MM.1S (cell line): Measurements from ENCODE around the gene NRAP.

ENCODE experiments used
- DNase-seq: peaks from one replicate; pipeline ENCODE4 v3.0.0-alpha.2; 2015
- H2AFZ ChIP-seq: fragments of 300-600 bp; sonication (generic); 2 replicates; pipeline ENCODE4 v1.6.0; 2016; ENCODE audit warnings: antibody characterized with exemption, low read length
- H3F3A ChIP-seq: fragments of 300-600 bp; sonication (generic); 2 replicates; pipeline ENCODE4 v1.6.1; 2016; ENCODE audit warnings: mild to moderate bottlenecking, antibody characterized with exemption, low read length, moderate library complexity, mixed read lengths; ENCODE audit not compliant: insufficient read depth
- H3K27ac ChIP-seq: fragments of 300-600 bp; sonication (generic); 2 replicates; pipeline ENCODE4 v1.5.1; 2016; ENCODE audit warnings: mild to moderate bottlenecking, low read length
- H3K27me3 ChIP-seq: fragments of 300-600 bp; sonication (generic); replicated peaks from 2 replicates; pipeline ENCODE4 v1.6.0; 2016; ENCODE audit warnings: low read length; ENCODE audit not compliant: insufficient read depth
- H3K36me3 ChIP-seq: fragments of 300-600 bp; sonication (generic); replicated peaks from 2 replicates; pipeline ENCODE4 v1.6.1; 2016; ENCODE audit warnings: mild to moderate bottlenecking, low read length, mixed read lengths; ENCODE audit not compliant: insufficient read depth
- H3K4me1 ChIP-seq: fragments of 300-600 bp; sonication (generic); 2 replicates; pipeline ENCODE4 v1.6.1; 2016; ENCODE audit warnings: low read length, mixed read lengths
- H3K4me2 ChIP-seq: fragments of 300-600 bp; sonication (generic); 2 replicates; pipeline ENCODE4 v1.6.0; 2016; ENCODE audit warnings: low read depth, low read length
- H3K4me3 ChIP-seq: fragments of 300-600 bp; sonication (generic); 2 replicates; pipeline ENCODE4 v1.5.1; 2016; ENCODE audit warnings: low read length, mixed read lengths
- H3K79me2 ChIP-seq: fragments of 300-600 bp; sonication (generic); 2 replicates; pipeline ENCODE4 v1.6.1; 2016; ENCODE audit warnings: mixed run types, low read length, mixed read lengths
- H3K9ac ChIP-seq: fragments of 300-600 bp; sonication (generic); 2 replicates; pipeline ENCODE4 v1.6.1; 2016; ENCODE audit warnings: low read length, mixed read lengths
- H3K9me2 ChIP-seq: fragments of 300-600 bp; sonication (generic); replicated peaks from 2 replicates; pipeline ENCODE4 v1.6.1; 2016; ENCODE audit warnings: mild to moderate bottlenecking, low read length, mixed read lengths; ENCODE audit not compliant: insufficient read depth
- H3K9me3 ChIP-seq: fragments of 300-600 bp; sonication (generic); replicated peaks from 2 replicates; pipeline ENCODE4 v1.6.1; 2016; ENCODE audit warnings: mild to moderate bottlenecking, low read length, mixed read lengths; ENCODE audit not compliant: insufficient read depth
- H4K20me1 ChIP-seq: fragments of 300-600 bp; sonication (generic); 2 replicates; pipeline ENCODE4 v1.6.1; 2016; ENCODE audit warnings: mild to moderate bottlenecking, low read length, moderate library complexity, mixed read lengths; ENCODE audit not compliant: insufficient read depth
- CTCF ChIP-seq: fragments of 300-600 bp; sonication (generic); IDR thresholded peaks from 2 replicates; pipeline ENCODE4 v1.5.1; 2016; ENCODE audit warnings: antibody characterized with exemption, low read length, mixed read lengths
- EZH2 ChIP-seq: fragments of 300-600 bp; sonication (generic); optimal IDR thresholded peaks from 2 replicates; pipeline ENCODE3; 2017; ENCODE audit warnings: low read depth, mild to moderate bottlenecking, antibody characterized with exemption, low read length, mixed read lengths
- EZH2phosphoT487 ChIP-seq: fragments of 300-600 bp; sonication (generic); IDR thresholded peaks from 2 replicates; pipeline ENCODE4 v1.6.1; 2018; ENCODE audit warnings: antibody characterized with exemption, low read length

The NRAP gene

GRCh38 chr10:113603057-113603777 is 60.6 kb downstream of the NRAP start:
- H3K27ac ChIP-seq = no peak overlapping the region
- H3K4me1 ChIP-seq = no peaks in the 10 kb centered on the region
- H3K4me2 ChIP-seq = no peak overlapping the region
- no peaks in the 10 kb centered on the region for H3K9me2 ChIP-seq
- no peaks in the 10 kb centered on the region for H3F3A ChIP-seq
- no peak overlapping the region for H2AFZ ChIP-seq
- no peaks in the 10 kb centered on the region for H3K36me3 ChIP-seq
- H3K79me2 ChIP-seq = no peaks in the 10 kb centered on the region
- no peaks in the 10 kb centered on the region for H4K20me1 ChIP-seq
- no peak for TF ChIP-seq EZH2phosphoT487
- no peak overlapping the region for H3K9ac ChIP-seq
- H3K9me3 ChIP-seq = no peaks in the 10 kb centered on the region
- no peak for DNase-seq
- H3K27me3 ChIP-seq = no peaks in the 10 kb centered on the region
- H3K4me3 ChIP-seq = no peak overlapping the region

- no peak overlapping the region for H2AFZ ChIP-seq
- H3K4me3 ChIP-seq = no peak overlapping the region
- H3K4me2 ChIP-seq = no peak overlapping the region
- no peak overlapping the region for H3K9ac ChIP-seq
- no peaks in the 10 kb centered on the region for H3K4me1 ChIP-seq
- no peaks in the 10 kb centered on the region for H3K9me3 ChIP-seq
- no peaks in the 10 kb centered on the region for H3K36me3 ChIP-seq
- no peaks in the 10 kb centered on the region for H3K79me2 ChIP-seq
- no peaks in the 10 kb centered on the region for H4K20me1 ChIP-seq
- DNase-seq = no peak
- H3K27ac ChIP-seq = no peak overlapping the region
- no peaks in the 10 kb centered on the region for H3K27me3 ChIP-seq
- TF ChIP-seq CTCF (no peak), EZH2phosphoT487 (no peak), EZH2 (no peak)
- H3F3A ChIP-seq = no peaks in the 10 kb centered on the region
- H3K9me2 ChIP-seq = no peaks in the 10 kb centered on the region
Observed at GRCh38 chr10:113600569-113600968, 63.3 kb downstream of the NRAP start.

GRCh38 chr10:113594652-113595051 is 69.2 kb downstream of the NRAP start:
- H3K9me2 ChIP-seq = no peaks in the 10 kb centered on the region
- no peaks in the 10 kb centered on the region for H3K27me3 ChIP-seq
- H3K9me3 ChIP-seq = no peaks in the 10 kb centered on the region
- no peaks in the 10 kb centered on the region for H3K79me2 ChIP-seq
- no peak overlapping the region for H2AFZ ChIP-seq
- H3K4me1 ChIP-seq = no peaks in the 10 kb centered on the region
- TF ChIP-seq EZH2 (no peak), CTCF (no peak), EZH2phosphoT487 (no peak)
- H3K27ac ChIP-seq = no peak overlapping the region
- no peaks in the 10 kb centered on the region for H4K20me1 ChIP-seq
- no peak overlapping the region for H3K4me3 ChIP-seq
- no peaks in the 10 kb centered on the region for H3K36me3 ChIP-seq
- no peak overlapping the region for H3K9ac ChIP-seq
- H3K4me2 ChIP-seq = no peak overlapping the region
- H3F3A ChIP-seq = no peaks in the 10 kb centered on the region
- DNase-seq = no peak

- H3K4me1 ChIP-seq = no peaks in the 10 kb centered on the region
- no peaks in the 10 kb centered on the region for H3K9me3 ChIP-seq
- no peak for DNase-seq
- TF ChIP-seq CTCF (no peak), EZH2 (no peak), EZH2phosphoT487 (no peak)
- H3K4me2 ChIP-seq = no peak overlapping the region
- no peaks in the 10 kb centered on the region for H3K9me2 ChIP-seq
- H3K4me3 ChIP-seq = no peak overlapping the region
- H3K36me3 ChIP-seq = no peaks in the 10 kb centered on the region
- H2AFZ ChIP-seq = no peak overlapping the region
- H3K79me2 ChIP-seq = no peaks in the 10 kb centered on the region
- no peaks in the 10 kb centered on the region for H4K20me1 ChIP-seq
- H3K27me3 ChIP-seq = no peaks in the 10 kb centered on the region
- H3K27ac ChIP-seq = no peak overlapping the region
- H3K9ac ChIP-seq = no peak overlapping the region
- no peaks in the 10 kb centered on the region for H3F3A ChIP-seq
Observed at GRCh38 chr10:113592380-113592779, 71.5 kb downstream of the NRAP start.
